GM10248 (cell line): ENCODE results near the gene LRFN5.
"Not testable (repeated sequence)": the region's sequence is repeated elsewhere in the genome, so short reads cannot be mapped to it uniquely, and the experiment has no call there.

Experiments used
- CTCF ChIA-PET: fragments of 300-600 bp; sonication (Branson Sonifier 250); formaldehyde crosslinking; extraction: SDS; loops from one replicate; lab custom pipeline; 2021; ENCODE audit warnings: antibody characterized with exemption; lab: Yijun Ruan, JAX
- POLR2A ChIA-PET: fragments of 350-650 bp; sonication (Branson Sonifier 250); formaldehyde crosslinking; extraction: SDS; loops from one replicate; lab custom pipeline; 2020; ENCODE audit warnings: antibody characterized with exemption; lab: Yijun Ruan, JAX
- DNase-seq: peaks from one replicate; pipeline ENCODE4 v3.0.0; 2012; ENCODE audit errors: extremely low spot score
- TF ChIP-seq, protein P1 (sequence below): IDR thresholded peaks from 2 replicates; pipeline ENCODE4 v1.5.1; 2012; ENCODE audit warnings: mild to moderate bottlenecking, low read depth; ENCODE audit errors: extremely low read depth, missing control alignments, control extremely low read depth

LRFN5 gene

DNA sequence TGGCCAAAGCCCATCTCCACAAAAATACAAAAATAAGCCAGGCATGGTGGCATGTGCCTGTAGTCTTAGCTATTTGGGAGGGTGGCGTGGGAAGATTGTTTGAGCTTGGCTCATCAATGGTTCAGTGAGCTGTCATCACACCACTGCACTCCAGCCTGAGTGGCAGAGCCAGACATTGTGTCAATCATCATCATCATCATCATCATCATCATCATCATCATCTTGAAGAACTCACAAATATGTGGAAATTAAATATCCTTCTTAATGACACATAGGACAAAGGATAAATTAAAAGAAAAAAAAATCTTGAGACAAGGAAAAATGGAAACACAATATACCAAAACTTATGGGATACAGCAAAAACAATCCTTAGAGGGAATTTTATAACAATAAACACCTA is 132.5 kb downstream of the LRFN5 start:
- ChIA-PET CTCF (no interaction called here), POLR2A (no interaction called here)

DNA sequence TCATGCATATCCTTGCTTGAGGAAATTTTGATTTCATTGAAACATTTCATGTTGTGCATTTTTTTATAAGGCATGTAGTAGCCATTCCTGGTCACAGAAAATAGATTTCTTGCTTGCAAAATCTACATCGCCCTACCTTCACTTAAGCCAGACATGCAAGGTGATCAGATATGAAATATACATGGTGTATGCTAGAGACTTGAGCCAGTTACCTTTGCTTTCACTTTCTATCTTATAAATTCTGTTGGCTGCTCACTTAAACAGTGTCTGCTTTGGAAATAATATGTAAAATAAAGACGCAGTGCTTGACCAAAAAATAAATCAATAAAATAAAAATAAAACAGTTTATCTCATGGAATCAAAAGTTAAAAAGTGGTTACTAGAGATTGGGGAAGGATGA is 136.5 kb downstream of the LRFN5 start:
- TF ChIP-seq, protein P1, sequence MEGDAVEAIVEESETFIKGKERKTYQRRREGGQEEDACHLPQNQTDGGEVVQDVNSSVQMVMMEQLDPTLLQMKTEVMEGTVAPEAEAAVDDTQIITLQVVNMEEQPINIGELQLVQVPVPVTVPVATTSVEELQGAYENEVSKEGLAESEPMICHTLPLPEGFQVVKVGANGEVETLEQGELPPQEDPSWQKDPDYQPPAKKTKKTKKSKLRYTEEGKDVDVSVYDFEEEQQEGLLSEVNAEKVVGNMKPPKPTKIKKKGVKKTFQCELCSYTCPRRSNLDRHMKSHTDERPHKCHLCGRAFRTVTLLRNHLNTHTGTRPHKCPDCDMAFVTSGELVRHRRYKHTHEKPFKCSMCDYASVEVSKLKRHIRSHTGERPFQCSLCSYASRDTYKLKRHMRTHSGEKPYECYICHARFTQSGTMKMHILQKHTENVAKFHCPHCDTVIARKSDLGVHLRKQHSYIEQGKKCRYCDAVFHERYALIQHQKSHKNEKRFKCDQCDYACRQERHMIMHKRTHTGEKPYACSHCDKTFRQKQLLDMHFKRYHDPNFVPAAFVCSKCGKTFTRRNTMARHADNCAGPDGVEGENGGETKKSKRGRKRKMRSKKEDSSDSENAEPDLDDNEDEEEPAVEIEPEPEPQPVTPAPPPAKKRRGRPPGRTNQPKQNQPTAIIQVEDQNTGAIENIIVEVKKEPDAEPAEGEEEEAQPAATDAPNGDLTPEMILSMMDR = no peak
- ChIA-PET POLR2A (no interaction called here), CTCF (no interaction called here)
- DNase-seq = no peak

More for the DNA sequence above, 132.5 kb downstream of the LRFN5 start:
- no peak for DNase-seq
- TF ChIP-seq, protein P1 = no peak

DNA sequence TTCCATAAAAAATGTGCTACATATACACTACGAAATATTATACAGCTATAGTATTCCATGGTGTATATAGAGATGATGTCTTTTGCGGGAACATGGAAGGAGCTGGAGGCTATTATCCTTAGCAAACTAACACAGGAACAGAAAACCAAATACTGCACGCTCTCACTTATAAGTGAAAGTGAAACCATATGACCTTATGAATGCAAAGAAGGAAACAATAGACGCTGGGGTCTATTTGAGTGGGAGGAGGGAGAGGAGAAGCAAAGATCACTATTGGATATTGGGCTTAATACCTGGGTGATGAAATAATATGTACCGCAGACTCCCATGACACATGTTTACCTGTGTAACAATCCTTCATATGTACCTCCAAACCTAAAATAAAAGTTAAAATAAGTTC is 142.8 kb downstream of the LRFN5 start:
- CTCF ChIA-PET = no interaction called here
- TF ChIP-seq, protein P1 = no peak
- DNase-seq = no peak
- POLR2A ChIA-PET = no interaction called here

DNA sequence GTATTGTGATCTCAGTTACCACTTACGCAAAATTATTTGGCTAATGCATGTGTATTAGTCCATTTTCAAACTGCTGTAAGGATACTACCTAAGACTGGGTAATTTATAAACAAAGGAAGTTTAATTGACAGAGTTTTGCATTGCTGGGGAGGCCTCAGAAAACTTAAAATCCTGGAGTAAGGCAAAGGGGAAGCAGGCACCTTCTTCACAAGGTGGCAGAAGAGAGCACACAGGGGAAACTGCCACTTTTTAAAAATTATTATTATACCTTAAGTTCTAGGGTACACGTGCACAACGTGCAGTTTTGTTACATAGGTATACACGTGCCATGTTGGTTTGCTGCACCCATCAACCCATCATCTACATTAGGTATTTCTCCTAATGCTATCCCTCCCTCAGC is 143.9 kb downstream of the LRFN5 start:
- DNase-seq, POLR2A ChIA-PET, CTCF ChIA-PET: not testable (repeated sequence)

DNA sequence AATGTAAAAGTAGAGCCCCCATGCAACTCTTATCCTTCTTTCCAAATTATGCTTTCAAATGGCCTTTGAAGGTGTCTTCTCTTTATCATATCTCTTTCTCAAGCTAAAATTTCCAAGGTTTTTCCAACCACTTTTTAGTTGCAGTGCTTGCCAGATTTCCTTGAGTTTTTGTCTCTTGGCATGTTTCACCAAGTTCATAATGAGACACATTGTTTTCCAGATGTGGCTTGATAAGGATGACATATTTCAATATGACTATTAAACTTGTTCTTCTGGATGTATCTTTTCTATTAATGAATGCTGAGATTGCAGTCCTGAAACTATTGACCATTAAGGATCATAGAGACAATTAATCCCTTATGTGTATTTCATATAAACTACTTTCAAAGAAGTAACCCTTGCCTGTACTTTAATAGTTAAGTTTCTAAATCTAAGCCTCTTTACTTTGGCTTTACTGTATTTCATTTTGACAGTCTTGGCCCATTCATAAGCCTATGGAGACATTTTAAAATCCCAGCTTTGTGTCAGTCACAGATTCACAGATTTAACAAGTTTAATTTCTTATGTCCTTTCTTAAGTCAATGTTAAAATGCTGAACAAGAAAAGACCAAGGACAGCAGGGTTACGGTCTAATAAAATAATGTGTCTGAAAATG is 151.5 kb downstream of the LRFN5 start:
- CTCF ChIA-PET = no interaction called here
- TF ChIP-seq, protein P1 = no peak
- POLR2A ChIA-PET = no interaction called here
- no peak for DNase-seq

DNA sequence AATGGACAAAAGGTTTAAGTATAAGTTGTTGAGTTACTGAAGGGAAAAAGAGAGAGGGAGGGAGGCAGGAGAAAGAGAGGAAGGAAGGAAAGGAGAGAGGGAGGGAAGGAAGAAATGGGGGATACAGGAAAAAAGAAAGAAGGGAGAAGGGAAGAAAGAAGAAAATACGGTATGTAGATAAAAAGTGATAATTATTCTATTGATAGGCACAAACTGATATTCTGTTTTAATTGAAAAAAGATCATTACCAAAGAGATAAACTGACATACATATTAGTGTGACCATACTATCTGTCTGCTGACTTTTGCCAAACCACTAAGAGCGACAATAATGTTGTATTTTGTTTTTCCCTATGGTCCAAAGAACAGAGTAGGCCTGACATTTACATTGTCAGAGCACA is 154.5 kb downstream of the LRFN5 start:
- POLR2A ChIA-PET = no interaction called here
- DNase-seq = no peak
- TF ChIP-seq, protein P1 = no peak
- CTCF ChIA-PET = no interaction called here

DNA sequence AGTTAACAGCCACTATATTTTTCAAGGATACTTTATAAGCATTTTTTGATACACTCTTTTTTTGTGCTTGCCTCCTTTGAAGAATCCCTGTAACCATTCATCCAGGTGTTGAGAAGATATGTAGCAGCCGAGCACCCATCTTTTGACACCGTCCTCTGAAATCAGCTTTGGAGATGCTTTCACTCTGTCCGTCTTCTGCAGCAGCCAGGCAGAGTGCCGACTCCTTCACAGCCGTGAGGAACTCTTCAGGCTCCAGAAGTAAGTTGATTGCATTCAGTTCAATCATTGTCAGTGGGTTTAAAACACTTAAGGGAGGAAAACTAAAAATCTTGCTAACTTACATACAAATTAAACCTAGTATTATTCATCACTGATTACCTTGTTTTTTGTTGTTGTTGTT is 160.1 kb downstream of the LRFN5 start:
- ChIA-PET POLR2A (no interaction called here), CTCF (no interaction called here)
- TF ChIP-seq, protein P1 = no peak
- DNase-seq = no peak
